Omental fat pad (tissue), 4 donors: Measurements from ENCODE around the gene IRAK1. TPM values are rescaled to one million over a fixed set of nuclear protein-coding genes. Genes with fewer than 3 reads are reported as not detected.

Experiments
- ATAC-seq: fragments of 150-250 bp; one replicate; pipeline ENCODE4 v1.9.1; 2016; ENCODE audit warnings: mild to moderate bottlenecking, moderate library complexity; ENCODE audit not compliant: low FRiP score
- DNase-seq: peaks from one replicate; pipeline ENCODE4 v3.0.0-alpha.2; 2019; ENCODE audit warnings: low spot score
- total RNA-seq, 4 donors: library from RNA; depleted of rRNA; stranded (reverse); fragments of >200 nt; gene quantifications; one replicate each; pipeline ENCODE4 v1.1.0, GENCODE V29; 2016
- TF ChIP-seq, protein P1 (sequence below), 3 donors: fragments of 450-650 bp; IDR thresholded peaks; one replicate each; pipeline ENCODE4 v1.5.1; 2016 to 2017; ENCODE audit warnings: antibody characterized with exemption in 3 of 3, mild to moderate bottlenecking in 3 of 3, moderate library complexity in 2 of 3

The IRAK1 gene
- total RNA-seq, 4 donors from 2014 or later = 43.1 to 85.3 (median 78.4) TPM

- no peak for ATAC-seq
- TF ChIP-seq, protein P1, sequence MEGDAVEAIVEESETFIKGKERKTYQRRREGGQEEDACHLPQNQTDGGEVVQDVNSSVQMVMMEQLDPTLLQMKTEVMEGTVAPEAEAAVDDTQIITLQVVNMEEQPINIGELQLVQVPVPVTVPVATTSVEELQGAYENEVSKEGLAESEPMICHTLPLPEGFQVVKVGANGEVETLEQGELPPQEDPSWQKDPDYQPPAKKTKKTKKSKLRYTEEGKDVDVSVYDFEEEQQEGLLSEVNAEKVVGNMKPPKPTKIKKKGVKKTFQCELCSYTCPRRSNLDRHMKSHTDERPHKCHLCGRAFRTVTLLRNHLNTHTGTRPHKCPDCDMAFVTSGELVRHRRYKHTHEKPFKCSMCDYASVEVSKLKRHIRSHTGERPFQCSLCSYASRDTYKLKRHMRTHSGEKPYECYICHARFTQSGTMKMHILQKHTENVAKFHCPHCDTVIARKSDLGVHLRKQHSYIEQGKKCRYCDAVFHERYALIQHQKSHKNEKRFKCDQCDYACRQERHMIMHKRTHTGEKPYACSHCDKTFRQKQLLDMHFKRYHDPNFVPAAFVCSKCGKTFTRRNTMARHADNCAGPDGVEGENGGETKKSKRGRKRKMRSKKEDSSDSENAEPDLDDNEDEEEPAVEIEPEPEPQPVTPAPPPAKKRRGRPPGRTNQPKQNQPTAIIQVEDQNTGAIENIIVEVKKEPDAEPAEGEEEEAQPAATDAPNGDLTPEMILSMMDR (IDR thresholded peaks at IDR 0.05) = no peak
- DNase-seq = no peak
Measured at GRCh38 chrX:153968255-153968654, 51.4 kb downstream of the IRAK1 start.

- ATAC-seq (no peak), DNase-seq (no peak)
- TF ChIP-seq, protein P1 (IDR thresholded peaks at IDR 0.05) = no peak
Measured at GRCh38 chrX:153967536-153968224, 52.0 kb downstream of the IRAK1 start.

DNA sequence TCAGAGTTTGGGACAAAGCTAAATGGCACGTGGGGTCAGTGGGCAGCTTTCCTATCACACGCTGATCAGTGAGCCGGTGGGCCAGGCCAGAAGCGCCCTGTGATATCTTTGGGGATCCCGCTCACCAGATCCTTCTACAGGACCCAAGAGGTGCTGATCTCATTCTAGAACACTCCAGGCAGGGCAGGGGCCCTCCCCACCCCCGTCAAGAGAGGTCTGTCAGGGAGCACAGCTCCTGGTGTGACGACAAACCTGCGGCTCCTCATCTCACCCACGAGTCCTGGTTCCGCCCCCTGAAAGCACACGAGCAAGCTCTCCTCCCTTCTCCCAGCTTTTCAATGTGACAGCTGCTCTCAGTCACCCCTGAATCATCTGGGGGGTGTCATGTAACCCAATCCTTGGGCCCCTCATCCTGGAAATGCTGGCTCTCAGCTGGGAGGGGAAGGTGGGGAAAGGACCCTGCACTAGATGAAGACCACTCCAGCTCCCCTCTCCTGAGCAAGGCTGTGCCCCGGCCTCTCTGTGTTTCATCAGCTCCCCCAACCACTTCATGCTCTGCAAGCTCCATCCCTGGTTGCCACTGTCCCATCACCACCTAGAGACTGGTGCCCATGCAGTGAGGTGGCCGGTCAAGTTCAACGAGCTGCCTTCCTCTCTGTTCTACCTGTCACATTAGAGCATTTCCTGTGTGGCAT lies 52.7 kb downstream of the IRAK1 start:
- TF ChIP-seq, protein P1 (IDR thresholded peaks at IDR 0.05) = no peak
- ATAC-seq (no peak), DNase-seq (no peak)

DNA sequence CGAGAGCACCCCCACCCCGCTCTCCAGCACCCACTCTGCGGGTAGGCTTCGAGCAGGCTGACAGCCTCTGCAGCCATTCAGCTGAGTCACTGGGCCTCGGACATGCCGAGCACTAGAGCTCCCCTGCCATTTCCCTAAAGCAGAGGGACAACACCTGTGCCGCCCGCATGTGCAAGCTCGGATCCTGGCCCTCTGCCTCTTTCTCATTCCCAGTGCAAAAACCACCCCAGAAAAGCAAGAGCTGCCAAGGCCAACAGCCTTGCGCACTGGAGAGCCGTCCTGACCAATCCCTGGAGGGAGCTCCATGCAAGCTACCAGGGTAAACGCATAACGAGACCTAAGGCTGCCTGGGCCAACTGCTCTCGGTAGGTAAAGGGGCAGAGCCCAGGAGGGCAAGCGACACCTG lies 53.4 kb downstream of the IRAK1 start:
- ATAC-seq (no peak), DNase-seq (no peak)
- TF ChIP-seq, protein P1 (IDR thresholded peaks at IDR 0.05) = no peak

- no peak for ATAC-seq
- no peak for DNase-seq
- TF ChIP-seq, protein P1 (IDR thresholded peaks at IDR 0.05) = no peak
Measured at GRCh38 chrX:153965406-153965805, 54.3 kb downstream of the IRAK1 start.

- ATAC-seq = no peak
- DNase-seq = no peak
- TF ChIP-seq, protein P1 (IDR thresholded peaks at IDR 0.05) = no peak
Measured at GRCh38 chrX:153964105-153964504, 55.6 kb downstream of the IRAK1 start.

DNA sequence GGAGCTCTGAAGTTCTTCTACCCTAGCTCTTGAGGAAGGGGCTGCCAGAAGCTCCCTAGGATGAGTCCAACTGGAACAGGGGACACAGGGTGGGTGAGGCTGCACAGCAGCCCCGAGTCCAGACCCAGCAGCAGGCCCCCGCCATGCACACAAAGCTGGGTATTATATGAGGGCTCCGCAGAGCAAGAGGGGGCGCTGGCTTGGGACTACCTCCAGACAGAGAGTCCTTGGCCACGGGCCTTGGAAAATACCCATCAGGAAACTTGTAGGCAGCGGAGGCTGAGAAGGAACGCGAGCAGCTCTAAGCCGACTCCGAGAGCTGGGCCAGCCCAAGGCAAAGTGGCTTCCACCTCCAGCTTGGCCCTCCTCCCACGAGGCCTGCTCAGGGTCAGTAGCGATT lies 56.2 kb downstream of the IRAK1 start:
- TF ChIP-seq, protein P1 (IDR thresholded peaks at IDR 0.05) = no peak
- DNase-seq (no peak), ATAC-seq (no peak)
